GM18867 (cell line): ENCODE data around the gene IGF2BP1.
"Not testable (repeated sequence)": the region's sequence is repeated elsewhere in the genome, so short reads cannot be mapped to it uniquely, and the experiment has no call there.

Experiments used
- ATAC-seq: cut with Tn5 transposase; IDR thresholded peaks from one replicate; pipeline ENCODE4 v1.9.1; 2021; ENCODE audit warnings: mild to moderate bottlenecking, moderate library complexity; ENCODE audit not compliant: unreplicated experiment

IGF2BP1 gene

DNA sequence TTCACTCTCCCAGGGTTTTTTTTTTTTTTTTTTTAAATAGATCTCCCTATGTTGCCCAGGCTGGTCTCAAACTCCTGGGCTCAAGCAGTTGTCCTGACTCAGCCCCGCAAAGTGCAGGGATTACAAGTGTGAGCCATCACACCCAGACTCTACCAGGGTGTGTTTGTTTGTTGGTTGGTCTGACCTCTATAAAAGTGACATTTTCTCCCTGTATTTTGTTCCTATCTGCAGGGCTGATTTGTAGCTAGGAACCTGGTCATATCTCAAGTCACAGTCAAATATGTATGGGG is 89.1 kb downstream of the IGF2BP1 start:
- ATAC-seq, result no peak

DNA sequence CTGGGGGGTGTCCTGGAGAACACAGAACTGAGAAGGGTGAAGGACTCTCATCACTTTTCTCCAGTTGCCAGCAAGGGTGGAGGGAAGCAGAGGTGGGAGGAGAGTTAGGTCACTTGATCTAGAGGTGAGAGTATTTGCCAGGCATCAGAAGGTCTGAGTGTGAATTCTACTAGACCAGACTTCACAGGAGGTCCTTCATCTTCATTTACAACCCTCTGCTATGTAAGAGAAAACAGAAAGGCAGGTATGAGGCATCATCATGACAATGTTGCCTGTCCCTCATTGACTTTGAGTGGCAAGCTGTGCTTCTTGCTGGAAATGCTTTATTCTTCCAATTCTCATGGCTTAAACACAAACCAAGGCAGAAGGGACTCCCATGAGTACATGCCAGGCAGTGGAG is 89.5 kb downstream of the IGF2BP1 start:
- ATAC-seq, result no peak

GRCh38 chr17:49089094-49089493 is 91.9 kb downstream of the IGF2BP1 start:
- no peak for ATAC-seq

DNA sequence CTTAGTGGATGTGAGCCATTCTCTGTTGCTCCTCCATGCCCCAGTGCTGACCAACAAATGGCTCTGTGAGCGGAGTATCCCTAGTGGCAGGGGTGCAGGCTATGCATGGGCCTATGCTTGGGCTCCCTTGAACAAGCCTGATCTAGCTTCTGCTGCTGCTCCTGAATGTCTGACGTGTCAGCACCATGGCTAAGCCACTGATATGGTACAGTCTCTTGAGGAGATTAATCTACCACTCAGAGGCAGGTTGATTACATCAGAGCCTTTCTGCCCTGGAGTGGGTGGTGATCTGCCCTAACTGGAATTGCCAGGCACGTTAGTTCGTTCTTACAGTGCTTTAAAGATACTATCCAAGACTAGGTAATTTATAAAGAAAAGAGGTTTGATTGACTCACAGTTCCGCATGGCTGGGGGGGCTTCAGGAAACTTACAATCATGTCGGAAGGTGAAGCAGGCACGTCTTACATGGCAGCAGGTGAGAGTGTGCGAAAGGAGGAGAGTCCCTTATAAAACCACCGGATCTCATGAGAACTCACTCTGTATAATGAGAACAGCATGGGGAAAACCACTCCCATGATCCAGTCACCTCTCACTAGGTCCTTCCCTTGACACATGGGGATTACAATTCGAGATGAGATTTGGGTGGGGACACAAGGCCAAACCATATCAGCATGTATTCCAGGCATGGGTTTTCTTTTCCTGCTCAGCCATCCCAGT is 93.9 kb downstream of the IGF2BP1 start:
- no peak for ATAC-seq

DNA sequence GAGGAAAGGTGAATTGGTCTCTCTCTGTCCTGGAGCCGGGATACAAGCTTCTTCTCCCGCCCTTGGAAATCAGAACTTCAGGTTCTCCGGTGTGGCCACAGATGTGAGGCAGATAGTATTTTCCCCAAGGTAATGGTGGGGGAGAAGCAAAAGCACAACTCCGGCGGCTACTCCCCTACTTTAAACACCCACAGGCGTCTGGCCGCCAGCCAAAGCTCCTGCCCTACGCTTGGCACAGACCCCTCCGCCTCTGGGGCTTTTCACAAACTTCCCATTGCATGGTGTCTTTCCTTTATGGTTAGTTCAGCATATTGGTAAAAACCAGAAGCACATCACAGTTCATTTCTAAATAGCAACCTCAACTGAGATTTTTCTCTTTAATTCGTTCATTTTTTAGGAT is 95.9 kb downstream of the IGF2BP1 start:
- ATAC-seq, result no peak

- ATAC-seq, result no peak
Observed at GRCh38 chr17:49100601-49101000, 103.4 kb downstream of the IGF2BP1 start.

- ATAC-seq, result no peak
Observed at GRCh38 chr17:49101054-49101534, 103.9 kb downstream of the IGF2BP1 start.

DNA sequence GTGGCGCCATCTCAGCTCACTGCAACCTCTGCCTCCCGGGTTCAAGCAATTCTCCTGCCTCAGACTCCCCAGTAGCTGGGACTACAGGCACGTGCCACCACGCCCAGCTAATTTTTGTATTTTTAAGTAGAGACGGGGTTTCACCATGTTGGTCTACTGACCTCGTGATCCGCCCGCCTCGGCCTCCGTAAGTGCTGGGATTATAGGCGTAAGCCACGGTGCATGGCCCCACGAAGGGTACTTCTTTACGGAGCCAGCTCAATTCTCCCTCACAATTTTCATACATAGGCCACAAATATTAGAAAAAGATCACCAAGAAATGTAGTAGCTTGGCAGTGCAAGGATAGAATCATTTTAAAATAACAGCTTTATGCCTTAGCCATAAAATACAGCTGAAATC is 106.2 kb downstream of the IGF2BP1 start:
- ATAC-seq, result not testable (repeated sequence)

DNA sequence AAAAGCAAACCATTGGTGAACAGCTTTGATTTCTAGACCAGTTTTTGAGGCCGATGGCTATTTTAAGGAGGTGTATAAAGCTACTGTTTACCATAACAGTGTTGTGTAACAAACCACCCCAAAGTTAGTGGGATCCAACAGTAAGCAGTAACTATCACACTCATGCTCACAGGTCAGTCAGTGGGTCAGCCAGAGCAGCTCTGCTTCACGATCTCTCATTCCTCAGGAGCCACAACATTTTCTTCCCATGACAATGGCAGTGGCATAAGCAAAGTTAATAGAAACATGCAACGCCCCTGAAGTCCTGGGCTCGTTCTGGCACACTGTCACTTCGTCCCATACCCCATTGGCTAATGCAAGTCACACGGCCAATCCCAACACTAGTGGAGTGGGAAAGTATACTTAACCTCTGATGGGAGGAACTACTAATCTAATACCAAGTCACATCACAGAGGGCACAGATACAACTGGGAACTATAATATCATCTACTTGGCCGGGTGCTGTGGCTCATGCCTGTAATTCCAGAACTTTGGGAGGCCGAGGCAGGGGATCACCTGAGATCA is 107.4 kb downstream of the IGF2BP1 start:
- ATAC-seq, result no peak
